ENCODE measurements around the gene MAP6.

The MAP6 gene

DNA sequence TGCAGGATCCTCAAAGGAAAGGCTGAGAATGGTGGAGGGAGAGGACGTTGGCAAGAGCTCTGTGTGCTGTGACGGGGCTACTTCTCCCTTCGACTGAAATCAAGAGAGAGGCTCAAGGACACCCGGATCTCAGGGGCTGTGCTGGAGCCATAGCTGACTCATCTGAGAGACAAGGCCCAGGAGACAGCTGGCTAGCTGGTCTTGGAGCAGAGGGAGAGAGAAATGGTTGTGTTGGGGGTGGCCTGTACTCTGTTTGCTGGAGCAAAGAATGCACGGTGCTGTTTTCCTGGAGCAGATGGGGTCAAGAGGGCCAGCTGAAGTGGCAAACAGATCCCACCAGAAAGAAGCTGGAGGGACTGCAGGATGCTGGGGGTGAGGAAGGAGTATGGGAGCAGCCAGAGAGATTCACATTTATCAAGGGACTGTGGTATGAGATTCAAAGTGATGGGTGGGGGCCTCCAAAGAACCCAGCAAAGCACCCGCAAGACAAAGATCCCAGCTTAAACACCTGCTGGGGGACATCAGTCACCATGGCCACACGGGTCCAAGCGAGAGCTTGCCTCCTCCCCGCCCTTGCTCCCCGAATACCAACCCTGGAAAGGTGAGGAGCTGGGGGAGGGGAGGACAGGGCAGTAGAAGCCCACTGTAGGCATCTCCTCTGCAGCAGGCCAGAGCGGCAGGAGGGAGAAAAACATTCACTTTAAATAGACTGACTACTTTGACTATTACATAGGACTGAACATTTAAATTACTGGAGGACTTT is 40.8 kb downstream of the MAP6 start:
- no peak for DNase-seq

DNA sequence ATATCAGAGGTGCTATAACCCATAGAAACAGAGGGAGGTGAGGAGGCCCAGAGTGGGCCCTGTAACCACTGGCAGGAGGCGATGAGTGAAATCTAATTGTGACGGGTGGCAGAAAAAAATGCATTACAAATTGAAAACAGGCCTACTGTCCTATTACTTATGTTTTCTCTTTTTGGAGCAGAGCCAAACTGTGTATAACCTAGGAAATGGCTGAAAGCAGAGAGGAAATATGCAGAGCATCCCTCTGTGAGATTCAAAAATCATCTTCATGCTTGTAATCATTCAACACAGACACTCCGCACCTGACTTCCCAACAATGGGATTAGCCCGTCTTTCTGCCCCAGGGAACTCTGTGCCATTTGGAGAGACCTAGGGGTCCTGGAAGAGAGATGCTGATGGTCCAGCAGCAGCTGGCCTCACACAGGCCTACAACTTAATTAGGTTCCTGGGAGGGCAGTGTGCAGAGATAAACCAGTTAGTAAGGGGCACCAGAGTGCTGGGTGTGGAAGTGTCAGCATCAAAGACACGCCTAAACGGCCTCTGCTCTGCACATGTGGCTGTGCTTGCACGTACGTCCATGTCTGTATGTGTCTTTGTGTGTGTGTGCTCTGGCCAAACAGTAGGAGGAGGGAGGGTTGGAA is 41.8 kb downstream of the MAP6 start:
- no peak for DNase-seq

GRCh38 chr11:75625991-75626888 is 42.6 kb downstream of the MAP6 start:
- no peak for DNase-seq

DNA sequence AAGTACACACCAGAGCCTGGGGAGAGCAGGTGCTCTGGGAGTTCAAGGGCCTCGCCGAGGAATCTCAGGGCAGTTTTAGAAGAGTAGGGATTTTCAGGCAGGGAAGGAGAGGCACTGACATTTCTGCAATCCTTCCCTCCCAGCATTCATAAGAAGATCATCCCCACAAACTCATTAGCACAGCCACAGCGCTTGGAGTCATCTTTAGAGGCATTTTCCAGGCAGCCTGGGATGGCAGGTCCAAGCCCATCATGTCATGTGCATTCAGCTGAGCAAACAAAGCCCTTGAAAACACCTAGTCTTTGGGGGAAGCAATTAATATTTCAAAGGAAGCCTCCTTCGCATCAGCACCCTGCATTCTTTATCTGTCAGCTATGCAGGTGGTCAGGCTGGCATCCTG is 43.8 kb downstream of the MAP6 start:
- no peak for DNase-seq

DNA sequence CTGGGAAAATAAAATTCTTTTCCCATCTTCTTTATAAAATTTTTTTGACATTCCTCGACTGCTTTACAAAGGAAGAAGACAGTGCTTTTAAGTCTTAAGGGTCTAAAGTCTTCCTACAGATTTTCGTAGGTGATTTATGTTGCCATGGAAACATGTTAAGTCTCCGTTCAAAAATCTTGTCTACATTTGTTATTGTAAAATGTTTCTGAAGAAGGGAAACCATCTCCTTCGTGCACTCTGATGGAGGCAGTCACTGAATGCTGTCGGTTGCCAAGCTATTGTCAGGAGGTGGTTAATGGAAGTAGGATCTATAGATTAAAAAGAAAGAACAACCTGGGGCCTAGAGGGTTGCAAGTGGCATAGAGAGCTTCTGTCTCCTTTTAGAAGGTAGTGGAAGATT is 52.6 kb downstream of the MAP6 start:
- no peak for DNase-seq

GRCh38 chr11:75615751-75616150 is 53.1 kb downstream of the MAP6 start:
- DNase-seq = no peak

- no peak for DNase-seq
Observed at GRCh38 chr11:75611823-75612222, 57.0 kb downstream of the MAP6 start.

GRCh38 chr11:75606099-75606498 is 62.7 kb downstream of the MAP6 start:
- DNase-seq = no peak

GRCh38 chr11:75603791-75604736 is 64.8 kb downstream of the MAP6 start:
- peak in 1 of 2 donors; percentile 6 for DNase-seq

DNA sequence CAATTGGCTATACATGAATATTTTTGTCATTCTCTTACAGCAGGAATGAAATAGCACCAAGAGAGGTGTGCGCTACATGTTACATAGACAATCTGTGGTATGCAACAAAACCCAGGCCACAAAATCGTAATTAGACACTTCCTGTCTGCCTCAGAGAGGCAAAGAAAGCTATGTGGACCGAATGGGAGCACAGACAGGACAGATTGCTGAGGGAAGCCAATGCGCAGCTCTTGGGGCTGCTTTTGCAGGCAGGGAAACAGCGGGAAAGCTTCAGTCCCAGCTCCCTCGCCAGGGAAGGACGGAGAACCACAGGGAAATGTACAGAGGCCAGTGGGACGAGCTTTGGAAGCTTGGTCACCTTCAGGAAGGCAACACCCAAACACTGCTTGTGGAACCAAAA is 65.9 kb downstream of the MAP6 start:
- DNase-seq = no peak

GRCh38 chr11:75601494-75601893 is 67.3 kb downstream of the MAP6 start:
- DNase-seq = no peak

DNA sequence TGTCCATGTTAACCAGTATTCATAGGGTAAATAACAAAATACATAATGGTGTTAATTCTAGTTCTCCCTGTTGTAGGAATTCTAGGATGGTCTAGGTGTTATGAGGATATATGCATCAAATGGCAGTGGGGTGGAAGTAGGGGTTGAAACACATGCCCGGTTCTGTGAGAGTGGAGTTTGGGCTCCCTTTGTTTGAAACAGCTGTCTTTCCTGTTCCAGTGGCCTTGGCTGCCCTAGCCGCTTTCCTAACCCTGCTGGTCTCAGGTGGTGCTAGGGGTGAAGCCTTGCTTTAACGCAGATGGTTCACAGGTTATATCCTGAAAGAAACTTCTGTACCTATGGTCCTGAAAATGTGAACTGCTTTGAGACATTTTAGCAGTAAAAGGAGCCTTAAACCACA is 68.5 kb downstream of the MAP6 start:
- no peak for DNase-seq

GRCh38 chr11:75598900-75599299 is 69.9 kb downstream of the MAP6 start:
- no peak for DNase-seq

DNA sequence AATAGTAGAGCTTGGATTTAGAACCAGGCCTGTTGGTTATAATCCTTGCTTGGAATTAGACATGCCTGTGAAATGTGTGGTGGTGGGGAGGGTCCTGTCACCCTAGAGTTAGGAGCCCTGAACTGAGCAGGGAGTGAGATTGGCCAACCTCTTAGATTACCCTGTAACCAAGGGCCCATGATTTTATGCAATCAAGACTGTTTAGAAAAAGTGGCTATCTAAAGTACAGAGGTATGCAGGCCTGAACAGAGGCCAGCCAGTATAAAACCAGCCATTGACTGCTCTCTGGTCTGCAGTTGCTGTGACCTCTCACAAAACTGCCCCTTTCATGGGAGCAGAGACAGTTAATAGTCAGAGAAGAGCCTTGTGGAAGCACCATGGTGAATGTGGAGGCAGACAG is 70.6 kb downstream of the MAP6 start:
- DNase-seq = no peak

- peak; percentile 5 to 16 for DNase-seq
Observed at GRCh38 chr11:75597636-75598035, 71.2 kb downstream of the MAP6 start.

GRCh38 chr11:75596914-75597313 is 71.9 kb downstream of the MAP6 start:
- DNase-seq = no peak

DNA sequence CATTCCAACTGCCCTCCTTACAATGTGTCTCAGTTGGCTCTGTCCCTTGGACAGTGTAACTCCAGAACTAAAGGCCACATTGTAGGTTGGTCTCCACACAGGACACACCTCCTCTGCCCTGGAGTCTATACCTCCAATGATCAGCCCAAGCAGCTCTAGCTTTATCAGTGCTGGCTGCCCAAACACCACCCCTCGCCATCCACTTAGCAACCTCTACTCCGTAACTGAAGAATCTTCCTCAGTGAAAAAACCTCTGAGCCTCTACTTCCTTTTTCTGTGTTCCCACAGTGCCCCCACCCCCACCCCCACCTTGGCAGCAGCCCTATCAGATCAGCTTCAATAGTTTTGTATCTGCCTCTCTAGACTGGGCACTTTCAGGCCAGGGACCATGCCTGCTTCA is 73.4 kb downstream of the MAP6 start:
- no peak for DNase-seq

DNA sequence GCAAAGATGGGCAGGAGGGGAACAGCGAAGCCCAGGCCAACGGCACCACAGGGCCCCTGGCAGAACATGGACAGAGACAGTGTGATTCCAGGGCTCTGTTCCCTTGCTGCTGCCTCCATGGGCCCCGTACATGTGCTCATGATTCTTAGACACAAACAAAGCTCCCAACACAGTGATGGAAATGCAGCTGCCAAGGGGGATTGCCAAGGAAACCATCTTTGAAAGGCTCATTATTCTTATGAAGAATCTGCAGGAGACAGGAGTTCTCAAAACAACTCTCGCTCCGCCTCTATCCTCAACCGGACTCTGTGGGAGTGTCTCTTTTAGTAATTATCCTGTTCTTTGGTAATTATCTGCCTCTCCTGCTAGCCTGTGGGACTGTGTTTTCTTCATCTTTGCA is 74.6 kb downstream of the MAP6 start:
- DNase-seq = no peak

DNA sequence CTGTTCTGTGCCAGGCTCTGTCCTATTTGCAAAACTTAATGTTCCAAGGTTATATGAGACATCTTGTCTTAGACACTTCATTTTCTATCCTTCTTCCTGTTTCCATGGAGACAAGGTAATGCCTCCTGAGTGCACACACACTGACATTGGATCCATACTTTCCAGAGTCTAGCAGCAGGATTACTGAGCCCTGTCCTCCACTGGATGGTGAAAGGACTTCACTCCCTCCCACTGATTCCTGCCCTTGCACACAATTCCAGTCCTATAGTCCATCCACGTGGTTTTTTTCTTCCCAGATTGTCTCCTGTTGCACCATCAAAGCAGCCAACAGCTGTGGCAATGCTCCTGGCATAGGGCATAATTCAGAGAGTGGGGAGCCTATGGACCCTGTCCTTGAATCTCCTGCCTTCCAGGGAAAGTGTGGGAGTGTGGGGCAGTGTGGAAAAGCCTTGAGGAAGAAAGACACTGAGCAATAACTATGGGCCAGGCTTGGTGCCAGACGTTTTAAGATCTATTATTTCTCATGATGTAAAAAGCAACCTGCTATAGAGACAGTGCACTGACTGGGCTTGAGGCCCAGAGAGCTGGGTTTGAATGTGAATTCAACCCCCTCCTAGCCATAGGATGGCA is 75.4 kb downstream of the MAP6 start:
- no peak for DNase-seq

DNA sequence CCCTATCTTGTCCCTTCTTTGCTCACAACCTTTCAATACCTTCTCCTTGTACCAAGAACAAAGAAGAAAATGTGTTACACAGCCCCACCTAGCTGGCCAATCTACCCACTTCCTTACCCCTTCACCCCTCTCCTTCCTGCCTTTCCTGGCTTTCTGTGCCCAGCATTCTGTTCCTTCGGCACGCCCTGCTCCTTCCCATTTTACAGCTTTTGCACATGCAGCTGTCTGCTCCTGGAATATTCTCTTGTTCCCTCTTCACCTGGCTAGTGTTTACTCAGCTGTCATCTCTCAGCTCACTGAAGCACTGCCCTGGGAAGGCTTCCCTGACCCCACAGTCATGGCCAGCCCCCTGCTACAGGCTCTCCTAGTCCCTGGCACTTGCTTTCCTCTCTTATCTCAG is 76.1 kb downstream of the MAP6 start:
- DNase-seq = no peak

GRCh38 chr11:75591966-75592365 is 76.9 kb downstream of the MAP6 start:
- peak in 1 of 2 donors; percentile 17 for DNase-seq

GRCh38 chr11:75591371-75591770 is 77.5 kb downstream of the MAP6 start:
- DNase-seq = peak in 1 of 2 donors; percentile 10

Data from inflammatory macrophage treated with lipopolysaccharide for 1 hour (primary cell).